GM12874 (cell line): Measurements from ENCODE around the gene REM2.

ENCODE experiments used
- TF ChIP-seq, protein P1 (sequence below): IDR thresholded peaks from 2 replicates; pipeline ENCODE4 v1.5.1; 2011; ENCODE audit warnings: low read depth, mild to moderate bottlenecking, control low read depth, low read length, moderate library complexity; ENCODE audit not compliant: insufficient read depth

REM2 gene

DNA sequence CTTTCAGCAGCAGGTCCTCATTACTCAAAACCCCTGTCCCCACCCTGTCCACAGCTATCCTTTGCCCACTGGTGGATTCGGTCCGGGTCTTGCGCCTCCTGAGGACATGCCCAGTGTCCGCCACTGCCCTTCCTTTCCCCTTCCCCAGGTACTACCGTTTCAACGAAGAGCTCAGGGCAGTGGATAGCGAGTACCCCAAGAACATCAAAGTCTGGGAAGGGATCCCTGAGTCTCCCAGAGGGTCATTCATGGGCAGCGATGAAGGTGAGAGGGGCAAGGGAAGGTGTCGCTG lies 38.0 kb upstream of the REM2 start:
- TF ChIP-seq, protein P1, sequence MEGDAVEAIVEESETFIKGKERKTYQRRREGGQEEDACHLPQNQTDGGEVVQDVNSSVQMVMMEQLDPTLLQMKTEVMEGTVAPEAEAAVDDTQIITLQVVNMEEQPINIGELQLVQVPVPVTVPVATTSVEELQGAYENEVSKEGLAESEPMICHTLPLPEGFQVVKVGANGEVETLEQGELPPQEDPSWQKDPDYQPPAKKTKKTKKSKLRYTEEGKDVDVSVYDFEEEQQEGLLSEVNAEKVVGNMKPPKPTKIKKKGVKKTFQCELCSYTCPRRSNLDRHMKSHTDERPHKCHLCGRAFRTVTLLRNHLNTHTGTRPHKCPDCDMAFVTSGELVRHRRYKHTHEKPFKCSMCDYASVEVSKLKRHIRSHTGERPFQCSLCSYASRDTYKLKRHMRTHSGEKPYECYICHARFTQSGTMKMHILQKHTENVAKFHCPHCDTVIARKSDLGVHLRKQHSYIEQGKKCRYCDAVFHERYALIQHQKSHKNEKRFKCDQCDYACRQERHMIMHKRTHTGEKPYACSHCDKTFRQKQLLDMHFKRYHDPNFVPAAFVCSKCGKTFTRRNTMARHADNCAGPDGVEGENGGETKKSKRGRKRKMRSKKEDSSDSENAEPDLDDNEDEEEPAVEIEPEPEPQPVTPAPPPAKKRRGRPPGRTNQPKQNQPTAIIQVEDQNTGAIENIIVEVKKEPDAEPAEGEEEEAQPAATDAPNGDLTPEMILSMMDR, result no peak

DNA sequence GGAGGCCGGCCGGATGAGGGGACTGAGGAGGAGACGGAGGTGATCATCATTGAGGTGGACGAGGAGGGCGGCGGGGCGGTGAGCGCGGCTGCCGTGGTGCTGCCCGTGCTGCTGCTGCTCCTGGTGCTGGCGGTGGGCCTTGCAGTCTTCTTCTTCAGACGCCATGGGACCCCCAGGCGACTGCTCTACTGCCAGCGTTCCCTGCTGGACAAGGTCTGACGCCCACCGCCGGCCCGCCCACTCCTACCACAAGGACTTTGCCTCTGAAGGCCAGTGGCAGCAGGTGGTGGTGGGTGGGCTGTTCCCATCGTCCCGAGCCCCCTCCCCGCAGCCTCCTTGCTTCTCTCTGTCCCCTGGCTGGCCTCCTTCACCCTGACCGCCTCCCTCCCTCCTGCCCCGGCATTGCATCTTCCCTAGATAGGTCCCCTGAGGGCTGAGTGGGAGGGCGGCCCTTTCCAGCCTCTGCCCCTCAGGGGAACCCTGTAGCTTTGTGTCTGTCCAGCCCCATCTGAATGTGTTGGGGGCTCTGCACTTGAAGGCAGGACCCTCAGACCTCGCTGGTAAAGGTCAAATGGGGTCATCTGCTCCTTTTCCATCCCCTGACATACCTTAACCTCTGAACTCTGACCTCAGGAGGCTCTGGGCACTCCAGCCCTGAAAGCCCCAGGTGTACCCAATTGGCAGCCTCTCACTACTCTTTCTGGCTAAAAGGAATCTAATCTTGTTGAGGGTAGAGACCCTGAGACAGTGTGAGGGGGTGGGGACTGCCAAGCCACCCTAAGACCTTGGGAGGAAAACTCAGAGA lies 37.0 kb upstream of the REM2 start:
- TF ChIP-seq, protein P1, result no peak

DNA sequence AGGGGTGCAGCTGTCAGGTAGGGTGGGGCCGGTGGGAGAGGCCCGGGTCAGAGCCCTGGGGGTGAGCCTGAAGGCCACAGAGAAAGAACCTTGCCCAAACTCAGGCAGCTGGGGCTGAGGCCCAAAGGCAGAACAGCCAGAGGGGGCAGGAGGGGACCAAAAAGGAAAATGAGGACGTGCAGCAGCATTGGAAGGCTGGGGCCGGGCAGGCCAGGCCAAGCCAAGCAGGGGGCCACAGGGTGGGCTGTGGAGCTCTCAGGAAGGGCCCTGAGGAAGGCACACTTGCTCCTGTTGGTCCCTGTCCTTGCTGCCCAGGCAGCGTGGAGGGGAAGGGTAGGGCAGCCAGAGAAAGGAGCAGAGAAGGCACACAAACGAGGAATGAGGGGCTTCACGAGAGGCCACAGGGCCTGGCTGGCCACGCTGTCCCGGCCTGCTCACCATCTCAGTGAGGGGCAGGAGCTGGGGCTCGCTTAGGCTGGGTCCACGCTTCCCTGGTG lies 36.2 kb upstream of the REM2 start:
- TF ChIP-seq, protein P1, result no peak

DNA sequence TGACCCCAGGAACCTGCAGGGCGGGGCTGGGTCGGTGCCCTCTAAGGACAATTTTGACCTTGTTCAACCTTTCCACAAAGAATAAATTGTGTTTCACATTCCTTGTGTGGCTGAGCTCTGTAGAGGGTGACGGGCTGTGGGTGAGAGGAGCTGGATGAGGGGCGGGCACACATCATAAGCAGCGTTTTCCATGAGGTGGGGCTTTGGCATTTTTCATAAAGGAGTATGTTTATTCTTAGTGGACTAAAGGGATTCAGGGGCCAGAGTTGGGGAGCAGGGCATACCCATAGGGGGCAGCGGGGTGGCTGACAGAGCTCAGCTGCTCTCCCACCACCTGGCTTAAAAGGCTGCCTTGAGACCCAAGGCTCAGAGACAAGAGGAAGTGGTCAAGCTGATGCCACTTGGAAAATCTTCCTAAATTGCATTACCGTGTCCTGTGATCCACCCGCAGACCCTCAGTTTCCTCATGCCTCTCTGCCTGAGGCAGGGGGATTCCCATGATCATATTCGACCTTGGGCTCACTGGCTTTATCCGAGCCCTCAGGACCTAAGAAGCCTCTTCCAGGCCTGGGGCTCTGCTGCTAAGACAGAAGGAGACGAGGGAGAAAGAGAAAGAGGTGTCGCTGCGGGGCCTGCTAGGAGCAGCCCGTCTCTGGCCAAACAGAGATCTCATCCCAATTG lies 35.2 kb upstream of the REM2 start:
- TF ChIP-seq, protein P1, result peak; percentile 52

DNA sequence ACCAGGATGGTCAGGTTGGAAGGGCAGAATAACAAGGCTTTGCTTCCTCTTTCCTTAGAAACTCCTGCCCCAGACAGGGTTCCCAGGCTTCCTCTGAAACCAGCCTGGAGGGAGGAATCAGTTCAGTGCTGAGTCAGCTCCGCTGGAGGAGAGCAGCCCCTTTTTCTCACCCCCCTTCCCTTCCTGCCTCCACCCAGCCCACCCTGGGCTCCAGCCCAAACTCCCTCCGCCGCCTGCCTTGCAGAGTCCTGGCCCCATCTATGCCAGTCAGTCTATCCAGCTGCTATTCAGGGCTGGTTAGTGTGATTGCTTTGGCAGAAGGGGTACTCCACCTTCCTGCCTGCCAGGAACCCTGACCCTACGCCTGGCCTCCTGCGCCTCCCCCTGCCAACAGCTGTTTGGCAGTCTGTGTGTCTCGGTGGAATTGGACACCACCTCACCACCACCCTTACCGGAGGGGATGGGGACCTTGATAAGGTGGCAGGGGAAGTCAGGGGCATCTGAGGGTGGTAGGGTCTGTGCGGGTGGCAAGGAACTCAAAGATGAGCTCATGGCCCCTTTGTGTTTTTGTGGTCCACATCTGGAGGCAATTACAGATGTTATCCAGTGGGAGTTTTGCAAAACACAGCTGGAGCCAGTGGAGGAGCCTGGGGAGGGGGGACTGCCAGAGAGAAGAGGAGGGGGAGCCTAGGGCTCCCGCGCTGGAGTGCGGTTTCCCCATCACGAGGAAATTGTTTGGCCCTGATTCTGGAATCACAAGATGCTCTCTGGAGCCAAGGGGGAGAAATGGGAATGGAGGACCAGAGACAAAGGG lies 34.5 kb upstream of the REM2 start:
- TF ChIP-seq, protein P1, result no peak

DNA sequence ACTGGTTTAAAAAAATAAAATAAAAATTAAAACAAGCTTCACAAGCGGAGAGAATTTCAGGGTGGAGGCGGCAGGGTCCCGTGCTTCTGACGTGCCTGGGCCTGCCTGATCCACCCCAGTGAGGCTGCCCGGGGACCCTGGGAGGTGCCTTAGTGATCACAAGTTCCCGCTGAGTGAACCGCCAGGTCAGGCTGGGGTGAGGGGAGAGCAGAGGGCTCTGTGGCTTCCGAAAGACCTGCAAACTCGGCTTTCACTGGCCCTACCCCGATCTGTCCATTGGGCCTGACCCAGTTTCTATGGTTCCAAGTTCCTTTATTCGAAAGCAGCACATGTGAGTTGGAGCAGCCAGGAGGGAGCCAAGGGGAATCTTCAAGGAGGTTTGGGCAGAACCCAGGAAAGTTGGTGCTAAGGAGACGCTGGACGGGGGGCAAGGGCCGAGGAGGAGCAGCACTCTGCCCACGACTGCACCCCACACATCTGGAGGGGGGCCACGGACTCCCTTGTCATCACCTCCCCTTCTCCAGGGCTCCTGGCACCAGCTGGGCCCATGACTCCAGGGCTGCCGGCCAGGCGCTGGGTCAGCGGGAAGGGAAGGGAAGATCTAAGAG lies 33.7 kb upstream of the REM2 start:
- TF ChIP-seq, protein P1, result no peak
